ENCODE results near the gene FCN2. TPM values are rescaled to one million over a fixed set of nuclear protein-coding genes. Genes with fewer than 3 reads are reported as not detected.

Gene FCN2
- total and polyA plus RNA-seq, 2 of the 4 experiments (the other 2 are of a cell fraction) = not detected

DNA sequence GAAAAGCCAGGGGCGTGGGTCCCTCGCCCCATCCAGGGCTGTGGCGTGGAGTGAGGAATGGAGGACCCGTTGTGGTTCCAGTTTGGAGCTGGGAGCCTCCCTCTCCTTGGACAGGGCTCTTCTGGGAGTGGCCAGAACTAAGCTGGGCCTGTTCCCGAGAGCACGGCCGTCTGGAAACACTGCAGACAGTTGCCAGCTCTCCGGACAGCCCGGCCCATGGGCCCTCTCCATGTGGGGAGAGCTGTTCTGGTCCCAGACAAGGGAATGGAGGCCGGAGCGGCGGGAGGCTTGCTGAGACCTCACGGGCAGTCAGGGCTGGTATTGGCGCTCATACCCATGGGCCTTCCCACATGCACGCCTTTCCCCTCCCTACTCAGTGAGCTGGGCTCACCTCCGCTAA, 45.2 kb upstream of the FCN2 start:
- H3K9ac ChIP-seq (ENCODE audit: low read depth, low read length) = no peak overlapping the region
- CTCF ChIA-PET = no interaction called here
- BruUV-seq (replicated peaks) = no TSS peak
- ATAC-seq (ENCODE audit: low read depth) (no peak), DNase-seq (no peak)
- H4K5ac ChIP-seq (ENCODE audit: low read depth, low read length) = no peak overlapping the region
- no peak overlapping the region for H3K4ac ChIP-seq (ENCODE audit: low read depth, low read length)
- H3K9me3 ChIP-seq (ENCODE audit: control insufficient read depth, insufficient read depth, low read length) = no peaks in the 10 kb centered on the region
- H3K79me1 ChIP-seq (ENCODE audit: low read depth in 1 of 2, low read length in 2 of 2) = peaks cover 3 to 12% of the 10 kb centered on the region in 2 experiments; a peak in 3 of 4 replicates
- 96% methylated on average over 4 of the region's 16 CpGs; no CpG with 5 or more reads in 1 of the 2 experiments for WGBS, 2 experiments (ENCODE audit: extremely low coverage in 2 of 2, insufficient read length in 1 of 2)
- H2BK15ac ChIP-seq (ENCODE audit: low read depth, low read length) = no peak overlapping the region
- no peaks in the 10 kb centered on the region for H3K4me1 ChIP-seq (ENCODE audit: control insufficient read depth, insufficient read depth, low read length)
- H3K36me3 ChIP-seq (ENCODE audit: control insufficient read depth, insufficient read depth, low read length) = peaks cover 94% of the 10 kb centered on the region
- no peak overlapping the region for H3K27ac ChIP-seq (ENCODE audit: insufficient read depth, low read length)
- H3K56ac ChIP-seq (ENCODE audit: extremely low read depth, insufficient read depth, low read length) = no peak overlapping the region
- TF ChIP-seq RAD21 (IDR thresholded peaks at IDR 0.05; ENCODE audit: low read length) (no peak), POLR2A (IDR thresholded peaks at IDR 0.05; ENCODE audit: low read depth, low read length) (no peak), MAFK (IDR thresholded peaks at IDR 0.05; ENCODE audit: low read depth, low read length) (no peak), RFX5 (IDR thresholded peaks at IDR 0.05; ENCODE audit: low read depth, low read length) (no peak), NFE2L2 (IDR thresholded peaks at IDR 0.05; ENCODE audit: low read depth, low read length) (no peak), MXI1 (IDR thresholded peaks at IDR 0.05; ENCODE audit: borderline replicate concordance, low read depth, low read length) (no peak)
- TF ChIP-seq, protein P1, sequence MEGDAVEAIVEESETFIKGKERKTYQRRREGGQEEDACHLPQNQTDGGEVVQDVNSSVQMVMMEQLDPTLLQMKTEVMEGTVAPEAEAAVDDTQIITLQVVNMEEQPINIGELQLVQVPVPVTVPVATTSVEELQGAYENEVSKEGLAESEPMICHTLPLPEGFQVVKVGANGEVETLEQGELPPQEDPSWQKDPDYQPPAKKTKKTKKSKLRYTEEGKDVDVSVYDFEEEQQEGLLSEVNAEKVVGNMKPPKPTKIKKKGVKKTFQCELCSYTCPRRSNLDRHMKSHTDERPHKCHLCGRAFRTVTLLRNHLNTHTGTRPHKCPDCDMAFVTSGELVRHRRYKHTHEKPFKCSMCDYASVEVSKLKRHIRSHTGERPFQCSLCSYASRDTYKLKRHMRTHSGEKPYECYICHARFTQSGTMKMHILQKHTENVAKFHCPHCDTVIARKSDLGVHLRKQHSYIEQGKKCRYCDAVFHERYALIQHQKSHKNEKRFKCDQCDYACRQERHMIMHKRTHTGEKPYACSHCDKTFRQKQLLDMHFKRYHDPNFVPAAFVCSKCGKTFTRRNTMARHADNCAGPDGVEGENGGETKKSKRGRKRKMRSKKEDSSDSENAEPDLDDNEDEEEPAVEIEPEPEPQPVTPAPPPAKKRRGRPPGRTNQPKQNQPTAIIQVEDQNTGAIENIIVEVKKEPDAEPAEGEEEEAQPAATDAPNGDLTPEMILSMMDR (conservative IDR thresholded peaks at IDR 0.05; ENCODE audit: low read depth, low read length) = no peak
- no peak overlapping the region for H3K23ac ChIP-seq (ENCODE audit: low read depth, low read length)
- no peak overlapping the region for H3K4me3 ChIP-seq (ENCODE audit: insufficient read depth, low read depth, low read length)
- in situ Hi-C loops (cut with MboI; ENCODE audit: low sequenced_read_pairs) = no loop called here
- 0 out of 2 replicates have a peak, but pooled peaks cover 3% of the 10 kb centered on the region for H3K9me1 ChIP-seq (ENCODE audit: insufficient read depth, low read length)
- no peak overlapping the region for H2AFZ ChIP-seq (replicated peaks; ENCODE audit: low read length, poor library complexity)
- H2BK120ac ChIP-seq (ENCODE audit: low read depth, low read length) = no peak overlapping the region
- H2BK20ac ChIP-seq (ENCODE audit: low read depth, low read length) = no peak overlapping the region
- H4K20me1 ChIP-seq (ENCODE audit: insufficient read depth, low read length) = peaks cover 32% of the 10 kb centered on the region
- no peak overlapping the region for H3K18ac ChIP-seq (ENCODE audit: low read depth, low read length)
- no peak overlapping the region for H4K91ac ChIP-seq (ENCODE audit: insufficient read depth, low read depth, low read length)
- dilution Hi-C loops (cut with HindIII; ENCODE audit: low sequenced_read_pairs, unreplicated experiment) = no loop called here
- intact Hi-C loops (cut with micrococcal nuclease) = no loop called here
- no peak overlapping the region for H2AK9ac ChIP-seq (replicated peaks; ENCODE audit: low read depth, low read length, poor library complexity)
- H4K8ac ChIP-seq (ENCODE audit: low read depth in 2 of 2, low read length in 2 of 2) = no peak overlapping the region
- H3K4me2 ChIP-seq (ENCODE audit: low read depth, low read length) = no peak overlapping the region
- H3K14ac ChIP-seq (replicated peaks; ENCODE audit: low read depth, low read length) = no peak overlapping the region
- H3K27me3 ChIP-seq (ENCODE audit: control insufficient read depth, insufficient read depth, low read length) = no peaks in the 10 kb centered on the region
- POLR2A ChIA-PET (ENCODE audit: unreplicated experiment) = no interaction called here
- no peak overlapping the region for H2BK5ac ChIP-seq (ENCODE audit: low read depth, low read length, poor library complexity, severe bottlenecking)
- H2AK5ac ChIP-seq (ENCODE audit: low read depth, low read length) = no peak overlapping the region

Data from IMR-90 (cell line).